HCT116 (cell line): Measurements from ENCODE around the gene RALGAPA1.

Experiments
- CTCF ChIP-seq, 3 experiments: fragments of 200-600 bp in 1 of 3; sonication (generic) in 1 of 3; IDR thresholded peaks in 2 of 3; conservative IDR thresholded peaks in 1 of 3; 2 replicates each; pipeline ENCODE4 v1.5.1; 2012 to 2017; ENCODE audit warnings: low read depth in 2 of 3, low read length in 2 of 3, antibody characterized with exemption in 1 of 3, borderline replicate concordance in 1 of 3, control low read depth in 1 of 3, mild to moderate bottlenecking in 1 of 3, mixed read lengths in 1 of 3, mixed run types in 1 of 3, moderate library complexity in 1 of 3; ENCODE audit not compliant: insufficient read depth in 1 of 3
- EZH2 ChIP-seq: fragments of 200-600 bp; sonication (generic); IDR thresholded peaks from 2 replicates; pipeline ENCODE4 v1.6.1; 2017; ENCODE audit warnings: antibody characterized with exemption, mixed run types

- TF ChIP-seq EZH2 = no peak
- TF ChIP-seq CTCF (IDR thresholded peaks at IDR 0.05 in 2 of 3, conservative IDR thresholded peaks at IDR 0.05 in 1 of 3; ENCODE audit: borderline replicate concordance in 1 of 3, insufficient read depth in 1 of 3, low read depth in 2 of 3, low read length in 2 of 3) = no peak
These were observed 114.0 kb downstream of the RALGAPA1 start for GRCh38 chr14:35695072-35695471.
